Stomach (tissue), 9 donors: ENCODE data around the gene CHKB. TPM values are rescaled to one million over a fixed set of nuclear protein-coding genes. Genes with fewer than 3 reads are reported as not detected.

ENCODE experiments used
- DNase-seq, 2 donors: peaks; one replicate each; pipeline versions ENCODE4 v3.0.0 to v3.0.0-alpha.2; 2013 to 2019
- H3K27ac ChIP-seq, 5 donors: fragments of 200-600 bp in 4 of 5; sonication (generic) in 4 of 5; one replicate each; pipeline ENCODE4 v1.5.1; 2013 to 2019; ENCODE audit warnings: mild to moderate bottlenecking in 1 of 5, moderate library complexity in 1 of 5
- H3K27me3 ChIP-seq, 3 donors: fragments of 200-600 bp; sonication (generic); one replicate each; pipeline ENCODE4 v1.5.1; 2017 to 2019; ENCODE audit warnings: mixed run types in 1 of 3
- H3K36me3 ChIP-seq, 4 donors: fragments of 200-600 bp; sonication (generic); 1 replicate in 3 of 4; 2 replicates in 1 of 4; pipeline ENCODE4 v1.5.1; 2016 to 2019
- H3K4me1 ChIP-seq, 4 donors: fragments of 200-600 bp; sonication (generic); one replicate each; pipeline ENCODE4 v1.5.1; 2016 to 2019
- H3K4me3 ChIP-seq, 4 donors: fragments of 200-600 bp; sonication (generic) in 3 of 4; one replicate each; pipeline ENCODE4 v1.5.1; 2016 to 2019; ENCODE audit warnings: mild to moderate bottlenecking in 1 of 4
- H3K9me3 ChIP-seq, 4 donors: fragments of 200-600 bp; sonication (generic); one replicate each; pipeline ENCODE4 v1.5.1; 2016 to 2019
- EP300 ChIP-seq: sonication (generic); formaldehyde crosslinking; IDR thresholded peaks from one replicate; pipeline ENCODE4 v1.6.1; 2017; ENCODE audit warnings: antibody characterized with exemption
- POLR2A ChIP-seq, 4 donors: fragments of 450-650 bp; IDR thresholded peaks; one replicate each; pipeline ENCODE4 v1.6.1; 2016; ENCODE audit warnings: antibody characterized with exemption in 4 of 4, control low read depth in 2 of 4, mild to moderate bottlenecking in 1 of 4, moderate library complexity in 1 of 4
- POLR2AphosphoS5 ChIP-seq, 3 donors: sonication (generic); formaldehyde crosslinking; IDR thresholded peaks; one replicate each; pipeline ENCODE4 v1.6.1; 2016; ENCODE audit warnings: antibody characterized with exemption in 3 of 3
- WGBS, 5 donors: extraction: QIAGEN DNeasy Blood & Tissue Kit in 3 of 5; methylation state at CpG; one replicate each; pipeline versions ENCODE4 v1.1.5 to v1.1.7; 2013 to 2018; 5-methylcytosine and 5-hydroxymethylcytosine counted together
- intact Hi-C: fragments of 100-400 bp; cut with DNase I; formaldehyde crosslinking; loops from one replicate; pipeline ENCODE4 v1.15.1; 2023; ENCODE audit warnings: low total_unique reads
- polyA plus RNA-seq, 3 donors: library from polyadenylated mRNA; stranded (reverse); fragments of 200-250 nt; gene quantifications; one replicate each; pipeline ENCODE4 v1.2.3, GENCODE V29; 2013
- total RNA-seq, 5 donors: library from RNA; depleted of rRNA; stranded (reverse); fragments of >200 nt; gene quantifications; one replicate each; pipeline versions ENCODE4 v1.1.0 to v1.2.3, GENCODE V29; 2014 to 2016
- TF ChIP-seq, protein P1 (sequence below), 7 experiments: fragments of 450-650 bp in 4 of 7; fragments of 200-600 bp in 3 of 7; sonication (generic) in 3 of 7; IDR thresholded peaks; one replicate each; pipeline ENCODE4 v1.5.1; 2016 to 2019; ENCODE audit warnings: antibody characterized with exemption in 7 of 7, control low read depth in 2 of 7, mild to moderate bottlenecking in 1 of 7
- donor health status: healthy with polysubstance abuse.
- donor health status: Bipolar disorder and iron deficiency.
- donor health status: healthy.

The CHKB gene
- total and polyA plus RNA-seq, 8 donors, result 31.9 to 283 (median 118) TPM

DNA sequence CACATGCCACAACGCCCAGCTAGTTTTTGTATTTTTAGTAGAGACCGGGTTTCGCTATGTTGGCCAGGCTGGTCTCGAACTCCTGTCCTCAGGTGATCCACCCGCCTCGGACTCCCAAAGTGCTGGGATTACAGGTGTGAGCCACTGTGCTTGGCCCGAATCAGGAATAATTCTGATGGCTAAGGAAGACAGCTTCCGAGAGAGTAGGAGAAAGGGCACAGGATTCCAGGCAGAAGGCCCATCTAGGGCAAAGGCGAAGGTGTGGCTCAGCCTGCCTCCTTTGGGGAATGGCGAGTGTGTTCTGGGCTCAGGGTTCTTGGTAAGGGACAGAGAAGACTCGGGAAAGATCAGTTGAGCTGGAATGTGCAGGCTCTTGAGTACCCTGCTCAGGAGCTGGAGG lies 18.4 kb downstream of the CHKB start:
- intact Hi-C loops, result no loop called here

DNA sequence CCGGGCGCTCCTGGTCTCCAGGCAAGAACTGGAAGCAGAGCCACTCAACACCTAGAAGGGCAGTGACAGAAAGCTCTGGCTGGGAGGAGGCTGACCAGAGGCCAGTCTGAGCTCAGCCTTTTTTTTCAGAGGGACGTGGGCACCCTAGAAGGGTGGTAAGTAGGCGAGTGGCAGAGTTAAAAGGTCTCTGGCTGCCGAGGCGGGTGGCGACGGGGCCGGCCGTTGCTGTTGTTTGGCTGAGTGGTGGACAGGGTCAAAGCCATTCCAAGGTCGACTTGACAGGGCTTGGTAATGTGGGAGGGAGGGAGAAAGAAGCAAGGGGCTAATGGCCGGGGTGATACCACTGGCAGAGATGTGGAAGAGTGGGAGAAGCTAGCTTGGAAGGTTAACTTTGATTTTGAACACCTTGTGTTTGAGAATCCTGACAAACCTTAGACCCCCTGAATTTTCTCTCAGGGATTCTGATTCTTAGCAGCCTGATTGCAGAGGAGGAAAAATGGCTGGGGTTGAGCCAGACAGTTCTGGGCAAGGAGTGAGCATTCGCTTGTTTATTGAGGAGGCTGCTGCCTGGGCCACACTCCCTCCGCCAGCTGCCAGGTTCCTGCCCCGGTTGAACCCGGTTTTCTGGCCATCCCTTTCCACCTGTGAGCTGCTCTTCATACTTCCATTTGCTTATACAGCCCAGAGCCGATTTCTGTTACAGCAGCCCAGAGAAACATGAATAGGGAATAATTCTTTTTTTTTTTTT lies 19.1 kb downstream of the CHKB start:
- peak; percentile 48 to 51 for DNase-seq
- Histone ChIP-seq H3K4me3 (peak overlapping the region; percentile 52 to 69 (median 62)), H3K36me3 (no peaks in the 10 kb centered on the region), H3K27ac (peak overlapping the region; percentile 78 to 94 (median 86)), H3K4me1 (peaks cover 8 to 24% (median 16%) of the 10 kb centered on the region in 4 donors), H3K27me3 (no peaks in the 10 kb centered on the region), H3K9me3 (no peaks in the 10 kb centered on the region)
- intact Hi-C loops, result no loop called here
- 9 to 24% (median 20%) methylated on average over 17 of the region's 17 CpGs for WGBS, 5 donors
- TF ChIP-seq POLR2AphosphoS5 (IDR thresholded peaks at IDR 0.05), result no peak
- TF ChIP-seq POLR2A (IDR thresholded peaks at IDR 0.05), result no peak
- TF ChIP-seq EP300, result no peak
- TF ChIP-seq, protein P1, sequence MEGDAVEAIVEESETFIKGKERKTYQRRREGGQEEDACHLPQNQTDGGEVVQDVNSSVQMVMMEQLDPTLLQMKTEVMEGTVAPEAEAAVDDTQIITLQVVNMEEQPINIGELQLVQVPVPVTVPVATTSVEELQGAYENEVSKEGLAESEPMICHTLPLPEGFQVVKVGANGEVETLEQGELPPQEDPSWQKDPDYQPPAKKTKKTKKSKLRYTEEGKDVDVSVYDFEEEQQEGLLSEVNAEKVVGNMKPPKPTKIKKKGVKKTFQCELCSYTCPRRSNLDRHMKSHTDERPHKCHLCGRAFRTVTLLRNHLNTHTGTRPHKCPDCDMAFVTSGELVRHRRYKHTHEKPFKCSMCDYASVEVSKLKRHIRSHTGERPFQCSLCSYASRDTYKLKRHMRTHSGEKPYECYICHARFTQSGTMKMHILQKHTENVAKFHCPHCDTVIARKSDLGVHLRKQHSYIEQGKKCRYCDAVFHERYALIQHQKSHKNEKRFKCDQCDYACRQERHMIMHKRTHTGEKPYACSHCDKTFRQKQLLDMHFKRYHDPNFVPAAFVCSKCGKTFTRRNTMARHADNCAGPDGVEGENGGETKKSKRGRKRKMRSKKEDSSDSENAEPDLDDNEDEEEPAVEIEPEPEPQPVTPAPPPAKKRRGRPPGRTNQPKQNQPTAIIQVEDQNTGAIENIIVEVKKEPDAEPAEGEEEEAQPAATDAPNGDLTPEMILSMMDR (IDR thresholded peaks at IDR 0.05), result no peak

More for the DNA sequence above, 18.4 kb downstream of the CHKB start:
- Histone ChIP-seq H3K4me3 (peak overlapping the region in 1 of 4 donors; percentile 67), H3K36me3 (peaks cover 0 to 4% (median 0%) of the 10 kb centered on the region in 4 donors), H3K27me3 (no peaks in the 10 kb centered on the region), H3K27ac (peak overlapping the region in 3 of 5 donors; percentile 85 to 94 (median 86)), H3K9me3 (no peaks in the 10 kb centered on the region), H3K4me1 (peaks cover 8 to 29% (median 22%) of the 10 kb centered on the region in 4 donors)
- TF ChIP-seq, protein P1 (IDR thresholded peaks at IDR 0.05), result no peak
- TF ChIP-seq POLR2A (IDR thresholded peaks at IDR 0.05), result no peak
- TF ChIP-seq POLR2AphosphoS5 (IDR thresholded peaks at IDR 0.05), result no peak
- TF ChIP-seq EP300, result no peak
- 84 to 92% (median 89%) methylated on average over 11 of the region's 11 CpGs for WGBS, 5 donors
- no peak for DNase-seq

- Histone ChIP-seq H3K27ac (peak within 1 kb of the TSS; percentile 78 to 94 (median 86)), H3K9me3 (no peaks in the 10 kb centered on the region), H3K4me1 (peaks cover 8 to 18% (median 16%) of the 10 kb centered on the region in 4 donors), H3K36me3 (no peaks in the 10 kb centered on the region), H3K27me3 (no peaks in the 10 kb centered on the region), H3K4me3 (peak within 1 kb of the TSS; percentile 52 to 69 (median 62))
- intact Hi-C loops, result no loop called here
- 1 to 8% (median 2%) methylated on average over 31 to 56 of the region's 61 CpGs for WGBS, 5 donors
- TF ChIP-seq, protein P1 (IDR thresholded peaks at IDR 0.05), result peak in 6 of 7 experiments; percentile 48 to 98 (median 94)
- TF ChIP-seq POLR2A (IDR thresholded peaks at IDR 0.05), result peak in 2 of 4 donors; percentile 55 to 86
- peak; percentile 45 to 96 (median 96) for TF ChIP-seq POLR2AphosphoS5 (IDR thresholded peaks at IDR 0.05)
- no peak for TF ChIP-seq EP300
- peak; percentile 98 to 99 for DNase-seq
Observed at GRCh38 chr22:50562523-50563412, 19.9 kb downstream of the CHKB start, which contains the start of gene SYCE3. TSS of gene SYCE3 (minus strand) at chr22:50562919. CDS start at chr22:50556405, 6,514 bp downstream.
